GM18508 (cell line): Measurements from ENCODE around the gene CAMTA1.
"Not testable (repeated sequence)": the region's sequence is repeated elsewhere in the genome, so short reads cannot be mapped to it uniquely, and the experiment has no call there.

Source experiments
- ATAC-seq: cut with Tn5 transposase; IDR thresholded peaks from one replicate; pipeline ENCODE4 v1.9.1; 2021; ENCODE audit warnings: moderate number of reproducible peaks; ENCODE audit not compliant: insufficient read depth, unreplicated experiment

The CAMTA1 gene

GRCh38 chr1:7299994-7300393 lies 514.7 kb downstream of the CAMTA1 start:
- no peak for ATAC-seq

GRCh38 chr1:7300893-7301663 lies 515.8 kb downstream of the CAMTA1 start:
- no peak for ATAC-seq

DNA sequence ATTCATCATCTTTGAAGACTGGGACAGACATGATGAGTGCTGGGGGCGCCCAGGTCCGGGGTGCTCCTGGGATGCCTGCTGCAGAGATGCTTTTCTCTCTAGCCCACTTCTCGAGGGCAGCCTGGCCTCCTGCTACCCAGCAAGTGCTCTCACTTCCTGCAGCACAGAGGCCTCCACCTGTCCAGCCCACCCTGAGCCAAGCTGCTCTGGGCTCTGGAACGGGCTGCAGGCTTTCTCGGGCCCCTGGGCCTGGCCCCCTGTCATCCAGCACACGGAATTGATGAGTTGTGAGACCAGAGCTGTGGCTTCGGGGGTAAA lies 516.4 kb downstream of the CAMTA1 start:
- no peak for ATAC-seq

- no peak for ATAC-seq
These were observed 516.9 kb downstream of the CAMTA1 start for GRCh38 chr1:7302126-7302525.

- no peak for ATAC-seq
These were observed 517.6 kb downstream of the CAMTA1 start for GRCh38 chr1:7302873-7303272.

- no peak for ATAC-seq
These were observed 518.5 kb downstream of the CAMTA1 start for GRCh38 chr1:7303554-7304317.

DNA sequence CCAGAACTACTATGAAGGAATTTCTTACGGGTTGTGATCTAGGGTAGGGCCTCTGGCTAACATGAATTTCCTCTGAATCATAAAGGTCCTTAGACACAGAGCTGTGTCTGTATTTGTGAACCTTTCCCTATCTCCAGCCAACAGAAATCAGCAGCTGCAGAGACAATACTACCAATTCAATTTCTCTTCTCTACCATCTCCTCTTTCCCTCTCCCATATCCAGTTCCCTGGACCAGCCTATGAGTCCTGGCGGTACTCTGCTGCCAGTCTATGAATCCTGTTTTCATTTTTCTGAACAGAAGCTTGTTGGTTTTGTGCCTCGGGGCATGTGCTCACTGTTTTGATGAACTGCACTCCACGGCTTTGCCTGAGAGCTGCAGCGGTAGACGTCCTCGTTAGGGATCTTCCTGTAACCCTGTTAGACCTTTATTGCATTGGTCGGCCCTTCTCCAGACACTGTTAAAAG lies 527.9 kb downstream of the CAMTA1 start:
- ATAC-seq = no peak

- ATAC-seq = no peak
These were observed 528.6 kb downstream of the CAMTA1 start for GRCh38 chr1:7313826-7314225.

DNA sequence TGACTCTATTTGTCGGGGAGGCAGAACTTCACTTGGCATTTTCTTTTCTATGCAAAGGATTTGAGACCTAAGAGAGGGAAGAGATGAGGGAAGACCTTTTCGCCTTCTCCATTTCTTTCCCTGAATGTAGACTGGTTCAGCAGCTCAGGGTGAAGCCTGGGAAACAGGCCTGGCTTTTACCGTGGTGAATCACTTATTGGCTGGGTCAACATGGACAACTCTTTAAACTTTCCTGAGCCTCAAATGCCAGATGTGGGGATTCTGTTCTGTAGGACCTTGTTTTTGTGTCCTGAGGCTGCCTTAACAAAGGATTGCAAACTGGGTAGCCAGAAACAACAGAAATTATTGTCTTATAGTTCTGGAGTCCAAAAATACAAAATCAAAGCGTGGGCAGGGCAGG lies 530.1 kb downstream of the CAMTA1 start:
- ATAC-seq = no peak

DNA sequence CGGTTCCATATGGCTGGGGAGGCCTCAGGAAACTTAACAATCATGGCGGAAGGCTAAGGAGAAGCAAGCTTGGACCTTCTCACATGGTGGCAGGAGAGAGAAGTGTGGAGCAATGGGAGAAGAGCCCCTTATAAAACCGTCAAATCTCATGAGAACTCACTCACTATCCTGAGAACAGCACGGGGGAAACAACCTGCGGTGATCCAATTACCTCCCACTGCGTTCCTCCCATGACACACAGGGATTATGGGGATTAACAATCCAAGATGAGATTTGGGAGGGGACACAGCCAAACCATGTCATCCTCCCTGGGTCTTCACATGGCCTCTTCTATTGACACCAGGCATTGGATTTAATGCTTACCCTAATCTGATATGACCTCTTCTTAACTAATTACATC lies 530.7 kb downstream of the CAMTA1 start:
- no peak for ATAC-seq

- no peak for ATAC-seq
These were observed 532.6 kb downstream of the CAMTA1 start for GRCh38 chr1:7317888-7318287.

DNA sequence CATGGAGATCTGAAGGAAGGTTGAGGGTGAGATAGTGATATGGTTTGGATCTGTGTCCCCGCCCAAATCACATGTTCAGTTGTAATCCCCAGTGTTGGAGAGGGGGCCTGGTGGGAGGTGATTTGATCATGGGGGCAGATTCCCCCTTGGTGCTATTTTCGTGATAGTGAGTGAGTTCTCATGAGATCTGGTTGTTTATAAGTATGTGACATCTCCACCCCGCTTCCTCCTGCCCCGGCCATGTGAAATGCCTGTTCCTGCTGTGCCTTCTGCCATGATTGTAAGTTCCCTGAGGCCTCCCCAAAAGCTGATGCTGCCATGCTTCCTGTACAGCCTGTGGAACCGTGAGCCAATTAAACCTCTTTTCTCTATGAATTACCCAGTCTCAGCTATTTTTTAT lies 533.9 kb downstream of the CAMTA1 start:
- ATAC-seq = no peak

DNA sequence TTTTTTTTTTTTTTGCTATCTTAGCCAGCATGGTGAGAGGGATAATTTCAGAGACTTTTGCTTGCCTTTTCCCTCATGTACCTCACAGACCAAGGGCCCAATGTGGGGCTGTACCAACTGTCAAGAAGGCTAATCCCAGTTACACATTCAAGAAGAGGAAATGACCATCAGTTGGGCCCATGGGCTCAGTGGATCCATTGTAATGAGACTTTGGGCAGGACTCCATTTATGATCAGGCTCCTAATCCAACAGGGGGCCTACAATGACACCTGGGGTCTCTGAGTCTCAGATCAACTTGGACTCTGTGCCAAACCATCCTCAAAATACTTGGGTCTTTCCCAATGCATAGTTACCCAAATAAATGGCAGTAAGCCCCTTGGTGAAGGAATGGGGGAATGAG lies 535.4 kb downstream of the CAMTA1 start:
- ATAC-seq = no peak

- no peak for ATAC-seq
These were observed 537.1 kb downstream of the CAMTA1 start for GRCh38 chr1:7322283-7322785.

DNA sequence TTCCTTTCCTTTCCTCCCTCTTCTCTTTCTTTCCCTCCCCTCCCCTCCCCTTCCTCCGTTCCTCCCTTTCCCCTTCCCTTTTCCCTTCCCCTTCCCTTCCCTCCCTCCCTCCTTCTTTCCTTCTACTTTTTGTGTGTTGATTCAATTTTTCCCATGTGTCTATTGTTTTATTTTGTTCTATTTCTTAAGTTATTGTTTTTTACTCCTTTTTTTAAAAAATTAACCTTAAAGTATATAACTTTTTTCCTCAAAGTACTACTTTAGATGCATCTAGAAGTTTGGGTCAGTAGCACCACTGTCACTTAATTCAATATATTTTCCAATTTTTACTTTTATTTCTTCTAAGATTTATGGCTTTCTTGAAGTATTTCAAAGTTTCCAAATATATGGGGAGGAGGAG lies 537.7 kb downstream of the CAMTA1 start:
- ATAC-seq = no peak

DNA sequence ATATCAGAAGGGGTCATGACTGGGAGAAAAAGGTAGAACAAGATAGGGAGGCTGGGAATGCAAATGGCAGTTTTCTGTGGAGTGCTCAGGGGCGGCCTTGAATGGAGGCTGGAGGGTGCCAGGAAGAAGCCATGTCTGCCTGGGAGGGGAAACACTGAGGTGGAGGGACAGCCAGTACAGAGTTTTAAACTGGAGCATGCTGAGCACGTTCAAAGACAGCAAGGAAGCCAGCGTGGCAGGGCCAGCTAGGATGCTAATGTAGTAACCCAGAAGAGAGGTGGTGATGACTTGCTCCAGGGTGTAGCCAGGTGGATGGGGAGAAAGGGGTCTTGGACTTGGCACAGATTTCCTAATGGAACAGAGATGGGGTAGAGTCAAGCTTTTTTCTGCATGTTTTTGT lies 540.0 kb downstream of the CAMTA1 start:
- ATAC-seq = no peak

DNA sequence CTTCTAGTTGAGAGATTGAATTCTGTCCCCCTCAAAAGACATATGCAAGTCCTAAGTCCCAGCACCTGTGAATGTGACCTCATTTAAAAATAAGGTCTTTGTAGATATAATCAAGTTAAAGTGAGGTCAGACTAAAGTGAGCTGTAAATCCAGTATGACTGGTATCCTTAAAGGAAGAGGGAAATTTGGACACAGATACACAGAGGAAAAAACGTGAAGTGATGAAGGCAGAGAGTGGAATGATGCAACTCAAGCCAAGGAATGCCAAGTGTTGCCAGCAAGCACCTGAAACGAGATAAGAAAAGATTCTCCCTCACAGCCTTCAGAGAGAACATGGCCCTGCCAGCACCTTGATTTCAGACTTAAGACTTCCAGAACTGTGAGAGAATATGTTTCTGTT lies 541.1 kb downstream of the CAMTA1 start:
- no peak for ATAC-seq

GRCh38 chr1:7327849-7328248 lies 542.6 kb downstream of the CAMTA1 start:
- ATAC-seq = no peak

DNA sequence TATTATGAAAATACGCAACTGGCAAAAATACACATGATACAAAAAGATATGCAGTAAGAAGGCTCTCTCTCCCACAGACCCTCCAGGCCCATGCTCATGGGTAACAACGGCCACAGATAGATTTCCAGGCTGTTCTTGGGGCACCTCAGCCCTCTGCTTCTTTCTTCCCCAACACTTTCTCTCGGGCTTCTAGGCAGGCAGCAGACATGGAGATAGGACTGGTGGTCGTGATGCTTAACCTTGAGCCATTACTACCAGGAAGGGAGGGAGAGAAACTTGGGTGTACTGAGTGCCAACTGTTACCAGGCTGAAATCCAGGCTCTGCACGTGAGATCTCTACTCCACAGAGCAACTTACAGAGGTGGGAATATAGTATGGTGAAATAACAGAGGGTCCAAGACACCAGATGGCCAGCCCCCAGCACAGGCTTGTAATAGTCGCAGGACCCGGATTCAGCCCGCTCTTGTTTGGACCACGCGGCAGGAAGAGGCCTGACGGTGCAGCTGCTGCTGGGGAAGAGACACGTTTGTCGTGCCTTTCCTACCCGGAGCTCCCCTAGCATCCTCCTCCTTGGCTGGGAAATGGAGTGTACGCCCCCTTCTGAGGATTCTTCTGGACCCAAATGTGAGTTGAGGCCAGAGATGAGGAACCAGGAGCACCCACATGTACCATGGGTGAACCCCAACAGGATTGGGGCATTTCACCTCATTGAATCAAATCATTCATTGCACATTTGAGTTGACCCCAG lies 544.8 kb downstream of the CAMTA1 start:
- ATAC-seq = no peak

DNA sequence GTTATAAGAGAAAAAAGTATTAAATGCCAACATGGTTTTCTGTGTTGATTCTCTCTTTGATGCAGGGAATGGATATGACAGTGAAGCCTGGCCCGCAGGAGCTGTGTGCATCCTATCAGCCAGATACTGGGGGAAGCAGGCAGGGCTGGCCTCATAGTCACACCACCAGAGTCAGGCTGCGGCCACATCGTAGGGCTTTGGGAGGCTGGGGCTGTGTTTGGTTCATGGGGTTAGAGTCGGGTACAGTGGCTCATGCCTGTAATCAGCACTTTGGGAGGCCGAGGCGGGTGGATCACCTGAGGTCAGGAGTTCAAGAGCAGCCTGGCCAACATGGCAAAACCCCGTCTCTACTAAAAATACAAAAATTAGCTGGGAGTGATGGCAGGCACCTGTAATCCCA lies 545.5 kb downstream of the CAMTA1 start:
- not testable (repeated sequence) for ATAC-seq

- ATAC-seq = no peak
These were observed 546.8 kb downstream of the CAMTA1 start for GRCh38 chr1:7331926-7332535.
